ENCODE measurements around the gene SEC16A.
A peak's percentile ranks its signal among the peaks of the same experiment; 100 is the strongest.

SEC16A gene

DNA sequence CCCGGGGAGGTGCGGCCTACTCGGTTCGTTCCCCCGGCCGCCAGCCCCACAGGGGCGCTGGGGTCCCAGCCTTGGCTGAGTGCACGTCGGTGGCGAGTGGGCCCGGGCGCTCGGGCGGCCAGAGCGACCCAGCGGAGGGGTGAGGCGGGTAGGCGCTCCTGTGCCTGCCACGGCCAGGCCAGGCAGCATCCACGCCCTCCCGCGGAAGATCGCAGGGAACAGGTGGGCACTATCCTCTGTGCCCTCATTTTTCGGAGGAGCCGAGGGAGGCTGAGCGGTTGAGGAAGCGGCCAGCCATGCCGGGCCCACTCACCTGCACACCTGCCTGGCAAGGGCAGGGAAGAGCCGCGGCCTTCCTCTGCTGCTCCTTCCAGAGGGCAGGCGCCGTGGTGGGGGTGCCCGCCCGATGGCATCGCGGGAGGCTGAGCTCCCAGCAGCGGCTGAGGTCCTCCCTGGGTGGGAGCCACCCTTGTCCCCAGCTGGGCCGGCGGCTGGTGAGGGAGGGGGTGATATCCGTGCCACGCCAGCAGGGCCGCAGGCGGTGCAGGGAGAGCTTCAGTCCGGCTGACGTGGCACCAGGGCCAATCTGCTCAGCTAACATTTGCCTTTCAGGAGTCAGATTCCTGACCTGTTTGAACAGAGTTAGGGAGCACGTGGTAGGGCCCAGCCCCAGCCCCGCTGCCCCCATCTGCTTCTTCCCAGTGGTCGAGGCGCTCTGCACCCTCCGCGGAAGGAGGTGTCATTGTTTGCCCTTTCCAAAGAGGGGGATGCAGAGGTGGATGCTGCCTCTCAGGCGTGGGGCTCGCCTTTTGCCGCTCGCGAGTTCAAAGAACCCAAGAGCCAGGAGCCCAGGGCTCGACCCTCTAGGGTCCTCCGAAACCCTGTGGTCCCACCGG lies 1.6 kb upstream of the SEC16A start:
- DNase-seq = no peak

DNA sequence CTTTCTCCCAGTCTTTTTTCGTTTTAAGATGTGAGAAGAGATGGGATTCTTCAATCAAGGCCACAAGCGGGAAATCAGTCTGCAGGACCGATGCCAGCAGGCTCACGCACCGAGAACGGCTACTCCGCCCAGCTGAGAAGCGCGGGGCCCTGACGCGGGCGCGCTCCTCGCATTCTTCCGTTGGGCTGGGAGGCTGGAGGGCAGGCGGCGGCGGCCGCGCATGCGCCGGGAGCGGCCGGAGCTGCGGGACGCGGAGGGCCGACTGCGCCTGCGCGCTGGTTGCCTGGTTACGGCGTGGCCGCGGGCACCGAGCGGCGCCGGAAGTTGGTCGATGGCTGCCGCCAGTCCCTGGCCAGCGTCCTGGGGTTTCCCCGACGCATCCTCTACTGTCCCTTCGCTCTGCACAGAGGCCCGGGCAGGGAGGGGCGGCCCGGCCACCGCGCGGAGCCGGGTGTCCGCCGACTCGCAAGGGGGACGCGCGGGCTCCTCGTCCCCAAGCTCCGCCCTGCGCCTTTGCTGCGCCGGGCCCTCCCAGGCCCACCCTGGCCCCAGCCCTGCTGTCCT lies 831 bp upstream of the SEC16A start:
- peak; percentile 78 for DNase-seq

DNA sequence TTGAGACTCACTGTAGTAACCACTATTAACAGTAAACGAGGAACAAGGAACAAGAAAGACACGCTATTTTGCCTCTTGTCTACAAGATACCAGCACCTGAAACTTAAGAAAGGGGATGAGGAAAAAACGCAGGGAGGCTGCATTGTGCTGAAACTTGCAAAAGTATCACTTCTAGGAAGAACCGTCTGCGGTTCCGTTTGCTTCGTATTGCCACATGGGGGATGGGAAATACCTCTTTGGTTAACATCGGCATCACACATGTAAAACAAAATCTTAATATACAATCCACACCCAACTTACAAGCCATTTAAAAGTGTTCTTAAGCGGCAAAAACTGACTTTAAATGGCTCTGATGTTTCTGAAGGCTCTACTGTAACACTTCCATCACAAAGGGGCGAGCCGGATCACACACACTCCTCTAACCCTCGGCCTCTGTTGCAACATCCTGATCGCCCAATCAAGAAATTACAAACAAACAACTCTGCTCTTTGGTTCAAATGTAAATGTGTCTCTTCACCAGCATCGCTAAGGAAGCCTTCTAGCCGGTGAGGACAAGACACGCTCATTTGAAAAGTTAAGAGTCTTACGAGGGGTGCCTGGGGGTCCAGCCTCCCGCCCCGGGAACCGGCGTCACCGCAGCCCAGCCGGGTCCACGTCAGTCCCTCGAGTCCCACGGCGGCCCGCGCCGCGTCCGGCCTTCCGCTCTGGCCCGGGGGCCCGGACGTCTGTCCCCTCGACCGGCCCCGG lies 621 bp downstream of the SEC16A start:
- peak; percentile 66 for DNase-seq

DNA sequence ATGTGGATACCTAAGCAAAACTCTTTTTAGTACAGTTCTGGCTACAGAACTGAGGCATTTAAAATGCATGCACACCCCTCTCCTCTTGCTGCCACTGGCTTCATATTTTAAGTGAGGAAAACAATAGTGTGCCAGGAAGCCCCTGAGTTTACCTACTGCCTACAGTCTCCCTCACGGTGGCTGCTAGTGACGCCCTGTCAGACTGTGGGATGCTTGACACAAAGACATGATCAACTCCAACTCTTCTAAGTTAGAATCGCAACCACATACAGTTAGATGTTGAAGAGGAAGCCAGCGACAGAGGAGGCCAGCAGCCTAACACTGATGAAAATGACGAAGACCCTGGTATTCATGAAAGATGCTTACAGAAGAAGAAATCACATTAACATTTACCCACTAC lies 1.3 kb downstream of the SEC16A start:
- DNase-seq = no peak

DNA sequence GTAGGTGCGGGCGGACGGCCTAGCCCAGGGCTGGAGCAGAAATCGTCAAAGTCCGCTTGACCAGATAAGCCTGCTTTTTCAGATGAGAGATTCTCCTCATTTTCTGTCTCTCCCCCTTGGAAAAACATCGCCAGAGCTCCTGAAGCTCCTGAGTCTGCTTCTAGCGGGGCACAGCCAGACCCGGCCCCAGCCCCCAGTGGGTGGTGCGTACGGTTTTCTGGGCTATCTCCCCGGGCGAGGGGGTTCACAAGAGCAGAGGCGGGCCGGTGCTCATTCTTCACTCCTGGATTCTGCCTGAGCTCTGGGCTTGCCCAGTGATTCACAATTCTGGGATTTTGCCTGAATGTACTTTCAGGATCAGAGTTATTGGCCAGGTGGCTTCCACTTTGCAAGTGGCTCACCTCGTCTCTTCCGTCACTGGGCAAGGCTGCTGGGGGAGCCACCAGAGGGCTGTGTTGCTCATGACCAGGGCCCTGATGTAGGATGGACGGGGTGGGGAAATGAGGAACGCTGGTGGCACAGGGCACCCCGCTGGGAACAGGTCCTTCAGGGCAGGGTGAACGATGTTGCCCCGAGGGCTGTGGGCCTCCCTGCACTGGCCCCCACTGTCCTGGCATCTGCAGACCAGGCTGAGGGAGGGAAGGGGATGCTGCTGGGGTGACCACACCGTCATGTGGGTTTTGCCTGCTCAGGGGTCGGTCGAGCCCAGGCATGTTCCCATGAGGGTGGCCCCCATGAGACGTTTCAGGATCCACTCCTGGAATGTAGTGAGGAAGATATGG lies 6.3 kb downstream of the SEC16A start:
- DNase-seq = no peak

DNA sequence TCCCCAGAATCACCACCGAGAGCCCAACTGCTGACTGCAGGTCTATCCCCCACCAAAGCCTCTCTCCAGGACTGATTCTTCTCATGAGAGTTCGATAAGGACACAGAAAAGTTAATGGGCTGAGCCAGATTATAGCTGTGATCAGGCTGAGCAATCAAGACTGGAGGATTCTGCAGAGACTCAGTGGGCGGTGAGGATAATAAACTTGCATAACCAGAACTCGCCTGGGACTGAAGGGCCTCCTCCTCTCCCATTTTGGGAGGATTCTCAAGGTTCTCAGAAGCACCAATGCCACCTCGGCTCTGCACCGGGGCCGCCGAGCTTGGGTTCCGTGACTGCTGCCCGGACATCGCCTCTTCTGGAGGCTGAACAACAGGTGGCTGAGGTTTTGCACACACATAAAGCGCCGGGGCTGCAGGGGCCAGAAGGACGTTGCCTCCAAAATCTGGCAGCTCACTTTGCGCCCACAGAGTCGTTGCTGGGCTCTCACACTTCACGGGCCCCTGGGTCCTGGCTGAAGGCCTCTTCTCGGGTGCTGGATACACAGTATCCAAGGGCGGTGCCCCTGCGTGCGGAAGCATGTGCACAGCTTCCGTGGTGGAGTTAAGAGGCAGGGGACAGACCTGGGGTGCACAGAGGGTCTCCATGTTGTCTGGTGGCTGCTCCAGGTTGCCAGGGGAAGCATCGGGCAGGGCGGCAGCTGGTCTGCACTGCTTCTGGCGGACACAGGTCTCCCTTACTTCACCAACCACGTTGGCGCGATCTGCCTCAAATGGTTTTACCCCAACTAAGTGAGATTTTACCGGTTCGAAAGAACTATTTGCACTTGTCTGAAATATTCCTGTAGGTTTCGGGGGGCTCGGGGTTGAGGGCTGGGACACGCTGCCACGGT lies 7.6 kb downstream of the SEC16A start:
- DNase-seq = no peak

DNA sequence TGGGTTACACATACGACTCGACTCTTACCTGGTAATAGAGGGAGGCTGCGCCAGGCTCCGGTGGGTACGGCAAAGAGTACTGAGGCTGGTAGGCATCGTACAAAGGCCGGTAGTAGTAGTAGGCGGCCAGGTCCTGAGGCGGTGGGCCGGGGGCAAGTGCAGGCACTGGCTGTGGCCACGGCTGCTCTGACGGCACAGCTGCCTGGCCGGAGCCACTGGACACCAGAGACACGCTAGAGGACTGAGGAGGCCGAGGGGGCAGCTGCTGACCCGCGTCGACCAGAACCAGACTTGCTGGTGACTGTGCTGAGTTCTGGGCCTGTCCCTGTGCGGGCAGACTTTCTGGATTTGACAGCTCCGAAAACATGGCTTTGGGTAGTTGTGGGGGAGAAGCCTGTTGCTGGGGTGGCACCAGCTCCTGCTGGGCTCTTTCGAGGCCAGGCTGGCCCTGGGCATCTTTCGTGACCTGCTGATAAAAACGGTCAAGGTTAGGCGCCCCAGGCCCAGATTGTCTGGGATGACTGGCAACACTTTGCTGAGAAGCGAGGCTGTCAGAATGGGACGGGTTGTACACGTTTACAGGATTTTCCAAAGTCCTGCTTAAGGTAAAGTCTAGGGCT lies 8.7 kb downstream of the SEC16A start:
- DNase-seq = no peak

DNA sequence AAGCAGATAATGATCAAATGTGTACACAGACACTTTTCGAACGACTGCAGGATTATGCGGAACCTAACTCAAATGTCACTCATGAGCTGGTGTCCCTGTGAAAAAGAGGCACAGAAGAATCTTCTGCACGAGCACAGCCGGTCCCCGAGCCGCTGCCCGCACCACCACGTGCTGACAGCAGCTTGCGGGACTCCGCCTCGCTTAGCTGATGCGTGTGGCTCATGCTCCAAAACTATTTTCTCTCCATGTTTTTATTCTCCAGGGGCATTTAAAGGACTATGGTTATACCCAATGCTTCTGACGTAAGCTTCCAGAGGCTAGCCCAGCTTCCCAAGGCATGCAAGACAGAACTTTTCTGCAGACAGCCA lies 9.5 kb downstream of the SEC16A start:
- DNase-seq = no peak

DNA sequence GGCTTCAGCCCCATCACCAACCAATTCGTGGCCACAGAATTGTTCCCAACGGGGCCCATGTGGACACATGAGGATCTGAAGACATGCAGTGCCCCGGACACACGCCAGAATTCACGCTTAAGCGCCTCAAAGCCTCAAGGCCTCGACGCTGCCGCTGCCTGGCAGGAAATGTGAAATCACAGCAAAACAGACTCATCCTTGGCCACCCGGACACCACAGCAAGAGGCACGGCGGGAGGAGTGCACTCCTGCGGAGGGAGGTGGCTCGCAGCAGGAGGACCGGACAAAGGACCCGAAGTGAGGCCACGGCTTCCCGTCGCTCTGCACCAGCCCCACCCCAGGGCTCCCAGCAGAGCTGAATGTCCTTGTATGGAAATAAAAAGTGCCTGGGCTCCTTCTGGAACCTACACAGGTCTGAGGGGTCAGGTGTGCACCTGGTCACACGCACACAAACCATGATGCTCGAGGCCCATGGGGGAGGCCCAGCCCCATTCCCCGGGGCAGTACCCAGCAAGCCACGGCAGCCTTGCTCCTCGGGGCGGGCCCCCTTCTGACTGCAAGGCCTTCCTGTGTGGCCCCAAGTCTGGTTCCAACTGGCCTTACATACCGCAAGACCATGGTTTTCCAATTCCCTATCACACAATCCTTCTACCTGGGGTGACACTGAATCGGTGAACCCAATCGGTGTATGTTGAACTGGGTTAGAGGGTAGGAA lies 10.0 kb downstream of the SEC16A start:
- no peak for DNase-seq

DNA sequence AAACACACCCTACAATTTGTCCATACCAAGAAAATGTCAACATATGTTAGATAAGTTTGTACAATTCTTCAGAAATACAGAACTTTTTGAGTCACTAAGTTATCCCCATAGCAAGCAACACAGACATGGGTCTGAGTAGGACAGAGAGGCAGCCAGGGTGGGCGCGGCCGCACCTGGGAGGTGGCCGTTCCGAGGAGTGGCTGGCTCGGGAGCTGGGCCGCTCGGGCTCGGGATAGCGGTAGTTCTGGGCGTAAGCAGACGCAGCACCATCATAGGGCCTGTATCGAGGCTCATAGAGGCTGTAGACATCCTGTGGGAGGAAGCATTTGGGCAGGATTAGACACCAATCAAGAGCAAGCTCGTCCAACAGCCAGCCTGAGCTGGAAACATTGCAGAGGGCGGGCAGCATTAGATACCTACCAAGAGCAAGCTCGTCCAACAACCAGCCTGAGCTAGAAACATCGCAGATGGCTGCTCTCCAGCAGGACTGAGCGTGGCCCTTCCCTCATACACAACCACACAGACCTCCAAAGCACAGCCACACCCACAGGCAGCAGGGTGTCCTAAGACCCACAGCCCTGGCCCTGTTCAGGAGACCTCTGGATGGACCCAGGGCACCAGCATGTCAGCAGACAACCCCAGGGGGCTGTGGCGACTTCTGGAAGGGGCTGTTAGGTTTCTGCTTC lies 10.9 kb downstream of the SEC16A start:
- no peak for DNase-seq

DNA sequence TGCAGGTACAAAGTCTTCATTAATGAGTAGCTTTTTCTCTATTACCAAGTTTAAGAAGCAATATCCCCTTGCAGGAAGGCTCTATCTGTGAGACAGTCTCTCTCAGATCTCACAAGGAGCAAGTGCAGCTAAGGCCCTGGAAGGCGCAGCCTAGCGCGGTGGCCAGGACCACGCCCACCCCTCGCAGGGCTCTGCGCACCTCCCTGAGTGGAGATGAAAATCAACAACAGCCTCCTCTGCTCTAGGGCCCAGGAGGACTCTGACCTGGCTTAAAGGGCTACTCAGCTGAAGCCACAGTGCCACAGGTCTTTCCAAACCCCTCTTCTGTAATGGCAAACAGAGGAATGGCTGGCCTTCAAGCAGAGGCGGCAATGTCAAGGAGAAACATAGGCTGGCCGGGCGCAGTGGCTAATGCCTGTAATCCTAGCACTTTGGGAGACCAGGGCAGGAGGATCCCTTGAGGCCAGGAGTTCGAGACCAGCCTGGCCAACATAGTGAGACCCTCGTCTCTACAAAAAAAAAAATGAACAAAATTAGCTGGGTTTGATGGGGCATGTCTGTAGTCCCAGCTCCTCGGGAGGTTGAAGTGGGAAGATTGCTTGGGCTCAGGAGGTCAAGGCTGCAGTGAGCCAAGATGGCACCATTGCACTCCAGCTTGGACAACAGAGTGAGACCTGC lies 11.9 kb downstream of the SEC16A start:
- DNase-seq = no peak

DNA sequence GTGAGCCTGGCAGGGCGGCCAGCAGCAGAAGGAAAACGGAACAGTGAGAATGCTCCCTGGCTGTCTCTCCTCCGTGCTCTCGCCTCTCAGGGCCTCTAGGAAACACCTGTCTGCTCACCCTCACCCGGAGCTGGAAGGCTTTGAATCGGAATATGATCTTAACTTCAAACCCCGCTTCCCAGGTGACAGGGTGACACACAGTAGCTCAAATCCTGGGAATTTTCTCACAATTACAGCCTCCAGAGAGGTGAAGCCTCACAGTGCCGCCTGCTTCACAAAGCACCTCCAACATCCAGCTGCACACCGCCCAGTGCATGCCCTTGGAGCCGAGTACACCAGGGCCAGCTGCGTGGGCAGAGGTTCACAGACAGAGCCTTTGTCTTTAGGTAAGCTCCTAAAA lies 12.5 kb downstream of the SEC16A start:
- no peak for DNase-seq

DNA sequence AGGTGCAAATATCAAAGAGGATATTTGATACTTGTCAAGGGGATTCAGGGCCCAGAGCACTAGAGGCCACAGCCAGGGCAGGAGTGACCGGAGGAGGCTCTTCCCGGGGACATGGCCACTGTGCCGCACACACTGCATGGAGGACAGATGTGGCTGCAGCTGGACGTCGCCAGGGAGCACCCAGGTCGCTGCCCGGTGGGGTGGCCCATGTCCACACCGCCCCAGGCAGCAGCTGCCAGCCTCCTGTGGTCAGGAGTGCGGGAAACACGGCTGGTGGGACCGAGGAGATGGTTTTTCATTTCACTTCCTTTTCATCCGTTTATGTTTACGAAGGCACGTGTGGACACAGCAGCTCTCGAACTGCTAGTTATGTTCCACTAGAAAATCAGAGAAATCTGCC lies 15.1 kb downstream of the SEC16A start:
- DNase-seq = no peak

DNA sequence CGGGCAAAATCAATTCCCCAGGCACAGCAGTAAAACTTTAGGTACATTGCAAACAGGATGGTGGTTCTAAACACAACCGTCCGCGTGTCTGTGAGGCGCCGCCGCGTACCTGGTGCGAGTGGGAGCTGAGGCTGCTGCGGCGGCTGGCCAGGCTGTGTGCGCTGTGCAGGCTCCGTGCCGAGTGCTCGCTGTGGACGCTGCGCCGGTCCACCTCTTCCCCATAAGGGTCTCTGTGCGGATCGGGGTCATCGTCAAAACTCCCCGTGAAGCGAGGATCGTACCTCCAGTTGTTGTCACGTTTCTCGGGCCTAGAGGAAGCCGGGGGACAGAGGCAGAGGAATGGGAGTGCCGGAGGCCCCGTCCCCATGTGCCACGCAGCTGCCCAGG lies 16.7 kb downstream of the SEC16A start:
- no peak for DNase-seq

DNA sequence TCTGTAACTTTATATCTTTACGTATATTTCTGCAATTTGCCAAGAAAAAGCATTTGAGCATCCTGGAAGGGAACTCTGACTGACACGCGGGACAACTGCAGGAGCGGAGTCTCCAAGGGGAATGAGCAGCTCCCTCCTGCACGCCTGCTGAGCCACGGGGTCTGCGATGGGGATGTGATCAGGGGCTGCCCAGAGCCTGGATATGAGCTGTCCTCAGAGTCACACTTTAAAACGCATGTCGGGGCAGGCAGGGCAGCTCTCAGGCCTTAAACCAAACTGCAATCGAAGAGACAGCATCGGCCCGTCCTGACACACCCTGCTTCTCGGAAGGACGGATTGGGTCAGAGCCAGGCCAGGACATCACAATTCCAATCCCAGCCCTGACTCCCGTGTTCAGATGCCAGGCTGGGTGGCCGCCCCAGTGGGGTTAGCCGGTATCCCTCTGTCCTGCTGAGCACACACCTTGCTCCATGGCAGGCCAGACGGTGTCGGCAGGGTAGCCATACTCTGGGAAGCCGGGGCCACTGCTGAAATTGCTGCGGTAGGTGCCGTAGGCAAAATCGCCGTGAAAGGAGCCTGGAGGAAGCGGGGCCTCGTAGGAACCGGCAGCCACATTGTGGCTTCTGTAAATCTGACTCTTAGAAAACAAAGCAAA lies 17.2 kb downstream of the SEC16A start:
- DNase-seq = no peak

DNA sequence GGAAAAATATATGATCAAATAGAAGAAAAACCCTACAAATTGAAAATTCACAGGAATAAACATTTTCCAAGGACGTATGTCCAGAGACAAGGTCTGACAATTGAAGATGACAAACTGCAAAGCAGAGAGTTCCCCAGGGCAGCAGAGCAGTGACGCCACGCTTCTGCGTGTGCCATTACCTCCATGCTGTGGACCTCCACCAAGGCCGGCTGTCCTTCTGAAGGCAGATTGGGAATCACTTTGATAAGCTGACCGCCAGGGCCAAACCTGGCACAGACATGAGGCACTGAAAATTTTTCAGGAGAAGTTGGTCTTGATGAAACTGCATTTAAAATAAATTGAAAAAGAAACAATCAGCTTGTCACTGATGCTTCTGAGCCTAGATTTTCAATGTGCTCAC lies 18.6 kb downstream of the SEC16A start:
- no peak for DNase-seq

DNA sequence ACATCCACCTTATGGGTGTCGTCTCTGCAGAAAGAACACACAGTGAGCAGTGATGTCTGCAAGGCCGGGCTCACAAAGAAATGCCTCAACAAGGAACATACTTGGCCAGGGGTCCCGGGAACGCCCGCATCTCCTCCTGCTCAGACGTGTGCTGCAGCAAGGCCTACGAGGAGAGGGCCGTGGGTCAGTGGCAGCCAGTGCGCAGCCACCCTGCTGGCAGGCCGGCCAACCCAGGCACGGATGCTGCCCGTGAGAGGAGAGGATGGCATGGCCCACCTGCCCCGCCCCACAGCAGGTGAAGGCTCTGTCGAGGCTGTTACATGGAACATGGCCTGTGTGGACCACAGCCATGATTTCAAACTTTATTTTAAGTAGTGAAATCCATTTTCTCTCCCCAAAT lies 19.3 kb downstream of the SEC16A start:
- no peak for DNase-seq

DNA sequence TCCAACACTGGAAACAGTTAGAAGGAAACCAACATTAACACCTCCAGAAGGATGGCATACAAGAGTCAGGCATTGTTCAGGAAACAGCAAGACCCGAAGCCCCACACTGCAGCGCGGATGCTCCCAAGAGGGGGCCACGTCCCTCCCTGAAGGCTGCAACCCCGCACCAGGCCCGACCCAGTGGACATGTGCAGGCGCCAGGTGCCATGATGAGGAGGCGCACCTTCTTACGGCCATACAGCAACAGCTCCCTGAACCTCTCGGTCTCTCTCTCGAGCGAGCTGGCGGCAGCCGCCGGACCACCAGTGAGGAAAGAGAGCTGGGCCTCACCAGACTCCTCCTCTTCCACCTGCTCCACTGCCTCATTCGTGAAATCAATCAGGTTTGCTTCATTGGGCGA lies 20.2 kb downstream of the SEC16A start:
- no peak for DNase-seq

DNA sequence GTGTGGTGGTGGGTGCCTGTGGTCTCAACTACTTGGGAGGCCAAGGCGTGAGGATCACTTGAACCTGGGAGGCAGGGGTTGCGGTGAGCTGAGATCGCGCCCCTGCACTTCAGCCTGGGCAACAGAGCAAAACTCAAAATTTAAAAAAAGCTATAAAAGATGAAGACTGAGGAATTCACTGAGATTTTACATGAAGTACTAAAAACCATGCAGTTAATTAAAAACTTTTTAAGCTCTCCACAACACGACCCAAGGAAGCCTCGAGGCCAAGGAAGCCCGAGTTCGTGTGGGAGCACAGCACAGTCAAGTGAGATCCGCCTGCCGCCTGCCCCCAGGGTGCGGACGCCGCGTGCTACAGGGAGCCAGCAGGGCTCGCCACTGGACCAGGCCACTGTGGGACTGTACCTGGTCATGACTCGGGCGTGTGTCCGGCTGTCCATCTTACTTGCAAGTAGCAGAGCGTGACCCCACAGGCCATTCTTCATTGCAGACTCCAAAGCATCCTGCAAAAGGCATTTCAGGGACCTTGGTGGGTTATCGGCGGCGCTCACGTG lies 22.0 kb downstream of the SEC16A start:
- DNase-seq = no peak

Measured in MV-4-11 (cell line).